GM19395 (cell line): ENCODE results near the gene ABCC1.
"Not testable (repeated sequence)": the region's sequence is repeated elsewhere in the genome, so short reads cannot be mapped to it uniquely, and the experiment has no call there.

Experiments
- ATAC-seq: cut with Tn5 transposase; IDR thresholded peaks from one replicate; pipeline ENCODE4 v1.9.1; 2021; ENCODE audit warnings: mild to moderate bottlenecking, moderate library complexity; ENCODE audit not compliant: unreplicated experiment

ABCC1 gene

DNA sequence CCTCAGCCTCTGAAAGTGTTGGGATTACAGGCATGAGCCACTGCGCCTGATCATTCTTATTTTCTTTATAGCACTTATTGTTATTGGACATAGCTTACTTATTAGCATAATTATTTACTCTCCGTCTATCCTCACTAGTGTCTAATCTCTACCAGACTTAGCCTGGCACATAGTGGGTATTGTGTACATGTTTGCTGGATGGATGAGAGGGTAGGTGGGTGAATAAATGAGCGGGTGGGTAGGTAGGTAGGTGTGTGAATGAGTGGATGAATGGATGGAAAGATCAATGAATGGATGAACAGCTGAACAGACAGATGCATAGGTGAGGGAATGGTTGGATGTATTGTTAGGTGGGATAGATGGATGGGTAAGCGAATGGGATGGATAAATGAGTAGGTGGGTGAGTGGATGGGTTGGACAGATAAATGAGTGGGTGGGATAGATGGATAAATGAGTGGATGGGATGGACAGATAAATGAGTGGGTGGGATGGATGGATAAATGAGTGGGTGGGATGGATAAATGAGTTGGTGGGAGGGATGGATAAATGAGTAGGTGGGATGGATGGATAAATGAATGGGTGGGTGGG is 222.0 kb downstream of the ABCC1 start:
- no peak for ATAC-seq

DNA sequence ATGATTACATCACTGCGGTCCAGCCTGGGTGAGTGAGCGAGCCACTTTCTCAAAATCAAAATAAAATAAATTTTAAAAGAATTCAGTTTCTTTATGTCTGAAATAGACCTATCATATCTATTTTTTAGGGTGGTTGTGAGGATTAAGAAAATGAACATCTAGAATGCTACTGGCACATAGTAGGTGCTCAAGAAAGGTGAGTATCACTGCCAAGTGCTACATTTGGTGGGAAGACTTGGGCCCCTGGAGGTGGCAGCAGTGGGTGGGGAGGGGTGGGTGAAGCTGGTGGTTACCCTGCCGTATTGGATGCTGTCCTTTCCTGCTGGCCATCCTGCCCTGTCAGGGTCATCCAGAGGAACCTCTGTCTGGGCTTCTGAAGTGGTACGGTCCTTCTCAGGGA is 223.6 kb downstream of the ABCC1 start:
- ATAC-seq: no peak

DNA sequence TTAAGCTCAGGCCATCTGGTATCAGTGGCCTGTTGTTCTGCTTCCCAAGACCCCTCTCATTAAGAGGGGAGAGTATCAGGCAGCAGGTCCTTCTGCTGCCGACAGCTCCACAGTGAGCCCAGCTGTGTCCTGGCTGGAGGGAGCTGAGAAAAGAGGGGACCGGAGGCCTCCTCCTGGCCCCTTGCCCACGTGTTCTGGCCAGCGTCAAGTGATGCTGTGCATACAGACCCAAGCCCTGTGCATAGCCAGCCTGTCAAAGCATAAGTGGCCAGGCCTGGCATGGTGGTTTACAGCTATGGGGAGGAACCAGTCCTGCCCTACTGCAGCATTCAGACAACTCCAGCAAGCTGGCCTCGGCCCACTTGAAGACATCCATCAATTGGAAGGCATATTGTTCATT is 225.9 kb downstream of the ABCC1 start:
- ATAC-seq: no peak

DNA sequence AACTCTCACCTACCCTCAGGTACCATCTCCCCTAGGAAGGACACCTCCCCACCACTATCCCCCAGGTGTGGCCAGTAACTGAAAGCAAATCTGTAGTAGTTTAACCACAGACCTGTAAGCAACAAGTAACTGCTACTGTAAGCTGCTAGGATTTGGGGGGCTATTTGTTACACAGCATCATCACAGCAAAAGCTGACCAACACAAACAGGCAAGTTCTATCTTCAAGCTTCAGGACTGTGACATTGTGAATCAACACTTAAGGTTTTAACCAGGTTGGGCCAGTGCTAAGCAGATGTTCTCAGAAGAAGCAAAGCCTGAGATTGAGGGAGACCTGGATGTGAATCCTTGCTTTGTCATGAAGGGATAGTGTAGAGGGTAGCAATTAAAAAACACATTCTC is 226.9 kb downstream of the ABCC1 start:
- no peak for ATAC-seq

DNA sequence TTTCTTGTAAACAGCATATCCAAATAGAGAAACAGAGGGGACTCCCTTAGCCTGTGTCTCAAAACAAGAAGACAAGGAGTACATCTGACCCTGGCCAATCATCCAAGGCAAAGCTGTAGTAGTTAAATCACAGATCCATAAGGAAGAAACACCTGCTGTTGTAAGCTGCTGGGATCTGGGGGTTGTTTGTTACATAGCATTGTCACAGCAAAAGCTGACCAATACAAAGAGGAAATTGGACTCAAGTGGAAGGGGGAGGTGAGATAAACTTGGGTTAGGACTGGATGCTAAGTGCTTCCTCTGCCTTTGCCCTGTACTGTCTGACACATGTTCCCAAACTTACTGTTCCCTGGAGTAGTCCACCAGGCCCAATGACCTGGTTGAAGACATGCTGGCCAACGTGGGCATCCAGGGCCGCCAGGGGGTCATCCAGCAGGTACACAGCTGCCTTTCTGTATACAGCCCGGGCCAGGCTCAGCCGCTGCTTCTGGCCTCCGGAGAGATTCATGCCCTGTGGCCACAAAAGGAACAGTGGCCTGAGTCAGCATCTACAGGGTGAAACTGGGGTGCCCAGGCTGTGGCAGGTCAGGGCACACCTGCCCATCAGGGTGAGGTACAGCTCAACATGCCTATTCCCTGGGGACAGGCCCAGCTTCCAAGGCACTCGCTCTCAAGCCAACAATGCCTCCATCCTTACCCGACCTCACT is 229.2 kb downstream of the ABCC1 start:
- no peak for ATAC-seq

DNA sequence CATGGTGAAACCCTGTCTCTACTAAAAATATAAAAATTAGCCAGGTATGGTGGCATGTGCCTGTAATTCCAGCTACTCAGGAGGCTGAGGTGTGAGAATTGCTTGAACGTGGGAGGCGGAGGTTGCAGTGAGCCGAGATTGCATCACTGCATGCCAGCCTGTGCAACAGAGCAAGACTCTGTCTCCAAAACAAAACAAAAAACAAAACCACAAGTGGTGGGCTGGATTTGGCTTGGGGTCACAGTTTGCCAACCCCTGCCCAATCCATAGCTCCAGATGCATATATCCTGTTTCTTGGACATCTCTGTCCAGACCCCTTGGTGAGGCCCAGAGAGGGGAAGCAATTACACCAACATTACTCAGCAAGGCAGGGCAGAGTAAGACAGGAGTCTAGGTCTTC is 232.3 kb downstream of the ABCC1 start:
- ATAC-seq: not testable (repeated sequence)

DNA sequence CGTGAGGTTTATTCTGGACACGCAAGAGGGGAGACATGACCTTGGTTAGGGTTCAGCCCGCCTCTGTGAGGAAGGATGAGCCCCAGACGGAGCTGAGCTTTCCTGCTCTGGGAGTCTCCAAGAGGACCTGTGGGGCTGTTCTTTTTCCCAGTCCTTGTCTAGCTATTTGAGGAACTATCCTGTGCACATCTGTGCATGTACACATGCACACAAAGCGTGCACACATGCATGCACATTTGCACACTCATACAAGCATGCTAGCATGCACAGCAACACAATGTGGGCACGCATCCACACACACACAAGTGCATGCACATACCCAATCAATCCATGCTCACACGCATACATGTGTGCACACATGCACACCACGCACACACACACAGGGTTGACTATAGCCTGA is 233.5 kb downstream of the ABCC1 start:
- no peak for ATAC-seq

DNA sequence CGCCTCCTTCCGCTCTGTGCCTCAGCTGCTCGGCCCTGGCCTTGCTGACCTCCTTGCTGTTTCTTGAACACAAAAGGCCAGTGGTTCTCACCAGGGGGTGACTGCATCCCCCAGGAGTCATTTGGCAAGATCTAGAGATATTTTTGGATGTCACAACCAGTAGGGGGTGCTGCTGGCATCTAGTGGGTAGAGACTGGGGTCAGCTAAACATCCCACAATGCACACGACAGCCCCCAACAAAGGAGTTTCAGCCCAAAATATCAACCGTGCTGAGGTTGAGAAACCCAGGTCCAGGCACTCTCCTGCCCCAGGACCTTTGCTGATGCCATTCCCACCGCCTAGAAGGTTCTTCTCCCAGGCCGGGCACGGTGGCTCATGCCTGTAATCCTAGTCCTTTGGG is 234.1 kb downstream of the ABCC1 start:
- no peak for ATAC-seq

DNA sequence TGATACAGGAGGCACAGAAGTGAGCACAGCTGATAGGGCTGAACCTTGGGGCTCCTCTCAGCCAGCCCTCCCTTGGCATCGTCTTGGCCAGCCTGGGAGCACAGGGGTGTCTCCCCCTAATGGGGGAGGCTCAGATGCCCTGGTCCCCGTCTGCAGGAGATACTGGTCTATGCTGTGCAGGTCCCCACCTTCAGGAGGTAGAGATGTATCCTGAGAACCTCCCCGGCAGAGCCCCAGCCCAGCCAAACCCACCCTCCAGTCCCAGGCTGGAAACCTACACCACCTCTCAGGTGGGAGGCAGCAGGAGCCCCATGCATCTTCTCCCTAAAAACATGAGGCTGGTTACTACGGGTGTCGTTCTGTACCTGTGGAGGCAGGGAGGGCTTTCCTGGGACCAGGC is 235.2 kb downstream of the ABCC1 start:
- no peak for ATAC-seq

DNA sequence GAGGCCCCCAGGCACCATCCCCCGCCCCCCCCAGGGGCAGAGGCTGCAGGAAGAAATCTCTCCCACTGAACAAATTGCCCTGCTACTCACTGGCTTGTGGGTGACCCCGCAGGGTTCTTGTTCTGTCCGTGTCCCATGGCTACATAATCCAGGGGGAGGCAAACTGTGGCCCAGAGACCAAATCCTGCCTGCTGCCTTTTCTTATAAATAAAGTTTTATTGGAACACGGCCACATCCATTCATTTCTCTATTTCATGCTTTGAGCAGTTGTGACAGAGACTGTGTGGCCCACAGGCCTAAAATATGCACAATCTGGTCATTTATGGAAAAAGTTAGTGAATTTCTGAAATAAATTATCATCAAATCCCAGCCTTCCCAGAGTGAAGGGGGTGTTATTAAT is 235.7 kb downstream of the ABCC1 start:
- ATAC-seq: no peak

DNA sequence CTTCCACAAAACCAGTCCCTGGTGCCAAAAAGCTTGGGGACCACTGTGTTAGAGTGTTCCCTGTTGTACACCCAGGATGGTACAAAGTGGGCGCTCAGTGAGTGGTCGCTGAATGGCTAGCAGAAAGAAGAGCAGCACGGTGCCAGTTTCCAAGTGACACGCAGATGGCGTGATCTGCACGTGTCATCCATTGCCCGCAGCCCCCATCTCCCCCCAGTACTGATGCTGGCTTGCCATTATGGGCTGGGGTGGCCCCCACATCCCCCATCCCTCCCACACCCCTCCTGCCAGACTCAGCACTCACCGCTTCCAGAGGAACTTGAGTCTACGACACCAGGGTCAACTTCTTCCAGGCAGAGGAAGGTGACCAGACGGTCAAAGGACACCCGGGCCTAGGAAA is 237.4 kb downstream of the ABCC1 start:
- ATAC-seq: no peak

DNA sequence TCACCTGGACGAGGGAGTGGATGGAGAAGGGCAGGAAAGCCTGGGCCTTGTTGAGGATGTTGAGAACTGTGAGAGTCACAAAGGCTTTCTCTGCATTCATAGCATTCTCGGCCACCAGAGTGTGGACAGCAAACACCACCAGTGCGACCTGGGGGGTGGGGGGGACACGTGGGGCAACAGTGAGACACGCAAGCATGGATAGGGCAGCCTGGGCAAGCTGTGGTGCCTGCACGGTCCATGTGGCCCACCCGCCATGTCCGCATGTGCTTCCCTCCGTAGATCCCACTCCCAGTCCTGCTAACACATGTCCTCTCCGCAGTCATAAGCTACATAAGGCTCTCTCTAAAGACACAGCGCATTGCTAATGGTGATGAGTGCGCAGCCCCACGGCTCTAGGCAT is 239.4 kb downstream of the ABCC1 start:
- no peak for ATAC-seq

DNA sequence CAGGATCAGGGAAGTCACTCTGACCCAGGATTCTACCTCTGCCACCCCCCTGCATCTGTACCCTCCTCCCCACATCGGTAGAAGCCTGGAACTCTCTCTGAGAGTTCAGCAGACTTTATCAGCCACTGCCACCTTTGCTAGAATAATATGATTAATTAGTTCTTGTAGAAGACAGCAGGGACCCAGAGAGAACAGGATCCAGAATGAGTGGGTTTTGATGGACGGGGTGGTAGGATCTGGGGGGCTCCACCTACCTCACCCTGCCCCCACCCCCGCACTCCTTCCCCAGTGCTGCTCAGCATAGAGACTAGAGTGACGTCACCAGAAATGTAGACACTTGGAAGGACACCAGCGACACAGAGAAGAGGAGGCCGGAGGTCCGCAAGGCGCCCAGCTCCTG is 240.4 kb downstream of the ABCC1 start:
- no peak for ATAC-seq

DNA sequence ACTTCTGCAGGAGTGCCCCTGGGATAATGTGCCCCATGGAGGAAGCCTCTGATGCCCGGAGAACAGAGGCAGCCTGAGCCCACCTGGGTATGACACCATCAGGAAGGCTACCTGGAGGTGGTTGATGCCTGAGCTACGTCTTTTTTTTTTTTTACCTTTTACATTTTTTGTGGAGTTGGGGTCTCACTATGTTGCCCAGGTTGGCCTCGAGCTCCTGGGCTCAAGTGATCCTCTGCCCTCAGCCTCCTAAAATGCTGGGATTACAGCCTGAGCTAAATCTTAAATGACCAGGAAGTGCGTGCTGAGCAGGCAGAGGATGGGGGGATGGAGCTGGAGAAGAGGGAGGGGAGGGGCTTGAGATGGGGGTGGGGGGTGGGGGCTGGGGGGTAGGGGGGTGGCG is 241.1 kb downstream of the ABCC1 start:
- ATAC-seq: no peak

DNA sequence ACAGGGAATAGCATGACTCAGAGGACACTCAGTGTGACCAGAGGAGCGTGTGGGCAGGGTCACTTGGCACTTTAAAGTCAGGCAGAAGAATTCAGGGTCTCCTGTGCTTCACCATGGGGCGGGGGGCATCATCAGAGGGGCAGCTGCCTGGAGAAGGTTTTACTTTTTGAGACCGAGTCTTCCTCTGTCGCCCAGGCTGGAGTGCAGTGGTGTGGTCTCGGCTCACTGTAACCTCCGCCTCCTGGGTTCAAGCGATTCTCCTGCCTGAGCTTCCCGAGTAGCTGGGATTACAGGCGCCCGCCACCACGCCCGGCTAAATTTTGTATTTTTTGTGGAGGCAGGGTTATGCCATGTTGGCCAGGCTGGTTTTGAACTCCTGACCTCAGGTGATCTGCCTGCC is 241.6 kb downstream of the ABCC1 start:
- not testable (repeated sequence) for ATAC-seq

DNA sequence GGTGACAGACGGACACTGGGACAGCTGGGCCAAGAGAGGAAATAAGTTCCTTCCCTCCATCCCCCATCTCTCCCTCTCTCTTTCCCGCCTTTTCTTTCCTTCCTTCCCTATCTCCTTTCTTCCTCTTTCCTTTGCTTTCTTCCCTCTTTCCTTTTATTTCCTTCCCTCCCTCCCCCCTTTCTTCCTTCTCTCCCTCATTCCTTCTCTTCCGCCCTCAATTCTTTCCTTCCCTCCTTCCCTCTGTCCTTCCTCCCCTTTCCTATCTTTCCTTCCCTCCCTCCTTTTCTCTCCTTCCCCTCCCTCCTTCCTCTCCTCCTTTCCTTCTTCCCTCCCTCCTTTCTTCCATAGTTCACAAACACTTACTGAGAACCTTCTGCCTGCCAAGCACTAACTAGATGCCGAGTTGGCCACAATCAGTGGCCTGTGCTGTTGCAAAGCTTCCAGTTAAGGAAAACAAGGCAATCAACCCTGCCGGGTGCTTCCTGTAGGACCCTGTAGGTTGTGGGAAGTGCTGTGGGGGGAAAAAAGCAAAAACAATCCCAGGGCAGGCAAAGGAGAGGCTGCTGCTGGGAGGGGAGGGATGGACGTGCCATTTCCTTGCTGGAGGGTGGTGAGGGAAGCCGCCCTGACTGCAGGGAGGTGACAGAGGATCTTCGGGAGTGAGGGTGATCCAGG is 242.2 kb downstream of the ABCC1 start:
- ATAC-seq: no peak
